T-helper 1 cell (primary cell): ENCODE data around the gene GAS7.

Source experiments
- DNase-seq, 5 donors: peaks; one replicate each; pipeline ENCODE4 v3.0.0-alpha.2; 2012 to 2020
- total RNA-seq, 4 donors: gene quantifications; one replicate each; lab custom pipeline; 2026; lab: John Stamatoyannopoulos, UW

GAS7 gene
- 2.6 to 7.5 (median 3.7) reads per million in 4 donors for total RNA-seq

DNA sequence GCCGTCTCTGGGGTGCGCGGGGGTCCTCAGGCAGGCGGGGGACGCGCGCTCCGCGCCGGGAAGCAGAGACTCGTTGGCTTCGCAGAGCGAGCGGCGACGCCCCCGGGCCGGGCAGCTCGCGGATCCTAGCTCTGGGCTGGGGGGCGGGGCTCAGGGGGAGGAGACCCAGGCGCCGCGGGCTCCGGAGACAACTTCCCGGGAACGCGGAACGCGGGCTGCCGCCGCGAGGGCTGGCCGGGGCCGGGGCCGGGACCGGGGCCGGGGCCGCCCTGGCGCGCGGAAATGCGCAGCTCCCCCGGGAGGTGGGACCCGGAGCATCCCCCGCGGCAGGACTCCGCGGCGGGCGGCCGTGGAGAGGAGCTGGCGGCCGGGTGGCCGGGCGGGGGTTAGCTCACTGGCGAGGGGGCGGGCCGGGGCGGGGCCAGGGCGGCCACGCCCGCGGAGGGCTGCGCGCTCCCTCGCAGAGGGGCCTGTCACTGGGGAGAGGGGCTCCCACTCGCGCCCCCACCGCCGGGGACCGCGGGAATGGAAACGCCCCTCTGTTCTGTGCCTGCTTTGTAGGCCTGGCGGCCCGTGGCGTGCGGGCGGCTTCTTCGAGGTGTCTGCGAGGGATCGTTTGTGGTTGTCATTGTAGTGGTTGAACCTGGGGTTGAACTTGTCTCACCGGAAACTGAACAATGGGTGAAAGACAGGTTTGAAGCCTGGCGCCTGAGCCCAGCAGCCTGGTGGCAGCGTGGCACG is at the start of gene GAS7:
GAS7 (minus strand) TSS at position 98 of the 741 bp plus-strand sequence.
- DNase-seq, result peak in 3 of 5 donors; percentile 10 to 33 (median 24)

DNA sequence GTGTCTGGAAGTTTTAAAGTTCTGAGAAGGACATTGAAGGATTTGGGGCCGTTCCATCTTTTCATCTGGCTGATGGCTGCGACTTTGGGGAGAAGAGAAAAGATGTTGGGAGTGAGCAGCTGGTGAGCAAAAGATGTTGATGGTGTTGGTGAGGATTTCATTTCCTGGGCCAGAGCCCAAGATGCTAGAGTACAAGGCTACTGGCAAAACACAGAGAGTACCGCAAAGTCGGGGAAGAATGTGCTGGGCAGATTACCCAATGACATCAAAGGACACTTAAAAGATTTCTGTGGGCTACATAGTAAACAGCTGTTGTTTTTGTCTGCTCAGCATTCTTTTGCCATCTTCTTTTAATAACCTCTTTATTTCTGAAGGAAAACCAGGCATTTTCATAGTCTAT is 49.4 kb upstream of the GAS7 start:
- DNase-seq, result no peak

DNA sequence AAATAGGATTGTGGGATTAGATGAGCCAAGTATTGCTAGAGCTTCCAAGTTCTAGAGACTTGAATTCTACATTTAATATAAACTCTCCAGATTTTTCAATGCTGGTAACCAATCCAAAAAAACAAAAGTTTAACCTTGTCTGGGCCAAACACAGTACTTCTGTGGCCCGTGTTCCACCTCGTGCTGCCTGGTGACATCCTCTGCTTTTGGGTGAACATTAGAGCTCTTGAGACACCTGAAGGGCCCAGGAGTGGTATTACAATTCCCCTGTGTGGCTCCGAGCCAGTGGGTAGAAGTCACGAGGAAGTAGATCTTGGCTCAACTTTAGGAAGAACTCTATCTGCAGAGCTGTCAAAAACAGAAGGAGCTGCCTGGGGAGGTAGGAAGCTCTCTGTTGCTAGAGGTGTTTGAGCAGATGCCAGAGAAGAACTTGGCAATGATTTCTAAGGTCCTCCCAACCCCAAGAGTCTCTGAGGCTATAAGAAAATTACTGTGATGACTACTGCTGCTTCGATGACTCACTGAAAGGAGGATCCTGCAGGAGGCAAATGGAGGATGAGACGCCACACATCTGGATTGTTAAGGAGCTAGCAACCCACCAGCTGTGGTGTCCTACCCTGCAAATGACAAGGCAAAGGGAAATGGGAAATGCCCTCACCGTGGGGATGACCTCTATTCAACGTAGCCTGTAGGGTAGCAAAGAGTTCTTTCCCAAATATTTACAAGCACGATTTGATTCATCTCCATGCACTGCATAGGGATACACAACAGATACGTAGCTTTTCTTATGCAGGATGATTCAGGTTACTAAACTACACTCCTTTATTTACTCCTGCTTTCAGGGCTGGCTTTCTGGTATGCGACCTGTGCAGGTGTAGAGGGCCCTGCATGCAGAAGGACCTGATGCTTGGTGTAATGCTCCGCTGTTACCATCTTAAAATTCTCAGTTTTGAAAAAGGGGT is 45.8 kb upstream of the GAS7 start:
- no peak for DNase-seq

DNA sequence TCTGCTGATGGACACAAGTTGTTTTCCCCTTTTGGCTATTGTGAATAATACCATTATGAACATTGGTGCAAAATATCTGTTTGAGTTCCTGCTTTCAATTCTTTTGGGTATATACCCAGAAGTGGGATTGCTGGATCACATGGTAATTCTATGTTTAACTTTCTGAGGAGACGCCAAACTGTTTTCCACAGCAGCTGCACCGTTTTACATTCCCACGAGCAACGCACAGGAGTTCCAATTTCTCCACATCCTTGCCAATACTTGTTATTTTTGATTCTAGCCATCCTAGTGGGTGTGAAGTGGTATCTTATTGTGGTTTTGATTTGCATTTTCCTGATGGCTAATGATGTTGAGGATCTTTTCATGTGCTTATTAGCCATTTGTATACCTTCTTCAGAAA is 43.4 kb upstream of the GAS7 start:
- no peak for DNase-seq

DNA sequence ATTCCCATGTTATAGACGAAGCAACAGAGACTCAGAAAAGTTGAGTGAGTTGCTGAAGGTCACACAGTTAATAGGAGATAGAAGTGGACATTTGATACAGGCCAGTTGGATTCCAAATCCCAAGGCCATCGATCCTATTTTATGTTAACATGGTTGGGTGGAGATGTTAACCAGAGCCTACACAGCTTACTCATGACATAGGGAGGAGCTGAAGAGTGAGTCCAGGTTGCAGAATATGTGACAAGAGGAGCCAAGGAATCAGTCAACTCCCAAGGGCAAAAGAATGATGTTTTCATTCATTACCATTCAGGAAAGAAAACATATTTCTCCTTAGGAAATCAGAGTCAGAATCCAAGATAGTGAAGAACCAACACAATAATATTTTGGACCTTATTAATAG is 40.3 kb upstream of the GAS7 start:
- DNase-seq, result no peak

DNA sequence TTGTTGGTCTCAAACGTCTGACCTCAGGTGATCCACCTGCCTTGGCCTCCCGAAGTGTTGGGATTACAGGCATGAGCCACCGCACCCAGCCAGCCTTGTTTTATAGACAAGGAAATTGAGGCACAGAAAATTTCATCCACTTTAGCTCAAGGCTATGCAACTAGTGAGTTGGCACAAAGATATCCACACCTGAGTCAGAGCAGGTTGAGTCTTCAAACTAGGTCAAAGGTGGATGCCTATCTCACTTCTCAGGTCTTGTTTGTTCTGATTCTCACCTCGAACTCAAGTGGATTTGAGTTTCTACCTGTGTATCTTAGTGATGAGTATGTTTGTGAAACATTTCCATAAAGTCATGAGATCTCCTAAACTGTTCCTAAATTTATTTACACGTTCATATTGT is 35.6 kb upstream of the GAS7 start:
- no peak for DNase-seq

DNA sequence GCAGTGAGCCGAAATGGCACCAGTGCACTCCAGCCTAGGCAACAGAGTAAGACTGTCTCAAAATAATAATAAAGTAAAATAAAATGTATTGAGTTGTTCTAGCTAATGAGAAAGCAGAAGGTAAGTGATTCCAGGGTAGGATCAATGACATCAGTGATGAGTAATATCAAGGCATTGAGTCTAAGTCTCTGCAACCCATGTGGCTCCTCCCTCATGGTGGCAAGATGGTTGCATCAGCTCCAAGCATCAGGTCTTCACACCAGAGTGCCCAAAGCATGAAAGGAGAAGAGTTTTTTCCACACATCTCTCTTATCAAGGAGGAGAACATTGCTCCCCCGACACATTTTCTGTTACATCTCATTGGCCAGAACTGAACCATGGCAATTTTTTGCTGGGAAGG is 34.8 kb upstream of the GAS7 start:
- no peak for DNase-seq

DNA sequence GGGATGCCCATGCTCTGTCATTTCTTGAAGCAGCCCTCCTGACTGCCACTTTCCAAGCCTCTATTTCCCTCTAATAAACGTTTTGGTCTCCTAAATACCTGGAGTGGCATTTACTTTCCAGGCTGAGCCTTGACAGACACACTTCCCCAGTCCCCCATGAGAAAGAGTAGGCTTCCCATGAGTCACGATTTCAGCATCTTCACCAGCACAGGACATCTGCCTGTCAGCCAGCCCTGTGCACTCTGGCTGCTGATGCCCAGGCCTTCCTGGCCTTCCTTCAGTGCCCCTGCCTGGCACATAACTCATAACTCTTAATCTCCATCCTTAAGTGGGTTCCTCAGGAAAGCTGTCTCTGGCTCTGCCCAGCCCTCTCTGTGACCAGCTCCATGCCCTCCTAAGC is 30.8 kb upstream of the GAS7 start:
- no peak for DNase-seq

DNA sequence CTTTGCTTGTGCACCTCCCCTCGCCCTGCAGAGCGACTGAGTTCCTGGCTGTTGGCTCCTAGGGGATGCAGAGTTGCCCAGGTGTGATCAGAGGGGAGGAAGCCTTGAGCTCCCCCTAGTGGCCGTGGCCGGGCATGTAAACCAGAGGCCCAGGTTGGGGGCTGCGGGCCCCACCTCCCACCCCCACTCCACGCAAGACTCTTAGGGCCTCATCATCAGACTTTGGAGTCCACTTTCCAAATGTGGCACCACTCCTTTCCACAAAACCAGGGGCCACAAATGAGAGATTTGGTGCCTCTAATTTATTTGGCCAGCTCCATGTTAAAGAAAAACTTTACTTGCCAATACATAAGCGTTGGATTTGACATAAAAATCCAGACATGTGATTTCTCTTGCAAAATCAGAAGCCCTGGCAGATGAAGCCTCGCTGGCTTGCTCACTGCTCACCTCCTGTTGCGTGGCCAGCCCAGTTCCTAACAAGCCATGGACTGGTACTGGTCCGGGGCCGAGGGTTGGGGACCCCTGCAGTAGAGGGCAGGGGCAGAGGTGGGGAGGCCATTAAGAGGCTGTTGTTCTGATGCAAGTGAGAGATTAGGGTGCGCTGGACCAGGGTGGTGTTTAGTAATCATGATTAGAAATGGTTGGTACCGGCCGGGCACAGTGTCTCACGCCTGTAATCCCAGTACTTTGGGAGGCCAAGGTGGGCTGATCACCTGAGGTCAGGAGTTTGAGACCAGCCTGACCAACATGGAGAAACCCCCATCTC is 28.7 kb upstream of the GAS7 start:
- peak in 3 of 5 donors; percentile 4 to 14 (median 7) for DNase-seq

DNA sequence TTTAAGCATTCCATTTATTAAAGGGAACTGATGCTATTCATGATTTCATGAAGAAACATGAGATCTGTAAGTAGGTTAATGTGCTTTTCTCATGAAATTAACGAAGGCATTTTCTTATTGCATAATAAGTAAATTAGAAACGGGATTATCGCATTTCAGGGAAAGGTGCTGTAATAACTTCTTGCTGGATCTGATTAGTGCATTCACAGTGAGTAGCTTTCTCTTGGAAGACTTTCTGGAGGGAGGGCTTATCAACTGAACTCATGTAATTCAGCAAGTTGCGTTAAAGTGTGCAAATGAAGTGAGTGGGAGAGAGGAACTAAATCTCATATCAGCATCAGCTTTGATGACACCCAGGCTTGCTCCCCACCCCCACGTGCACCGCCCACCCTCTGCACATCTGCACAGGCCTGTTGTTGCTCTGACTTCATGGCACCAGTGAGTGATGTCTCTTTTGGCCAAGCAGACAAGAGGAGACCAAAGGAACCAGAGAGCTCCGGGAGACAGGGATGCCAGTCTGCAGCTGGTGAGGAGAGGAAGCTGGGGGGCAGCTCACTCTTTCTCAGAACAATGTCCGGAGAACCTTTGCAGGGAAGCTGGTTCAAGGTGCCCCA is 26.3 kb upstream of the GAS7 start:
- no peak for DNase-seq

DNA sequence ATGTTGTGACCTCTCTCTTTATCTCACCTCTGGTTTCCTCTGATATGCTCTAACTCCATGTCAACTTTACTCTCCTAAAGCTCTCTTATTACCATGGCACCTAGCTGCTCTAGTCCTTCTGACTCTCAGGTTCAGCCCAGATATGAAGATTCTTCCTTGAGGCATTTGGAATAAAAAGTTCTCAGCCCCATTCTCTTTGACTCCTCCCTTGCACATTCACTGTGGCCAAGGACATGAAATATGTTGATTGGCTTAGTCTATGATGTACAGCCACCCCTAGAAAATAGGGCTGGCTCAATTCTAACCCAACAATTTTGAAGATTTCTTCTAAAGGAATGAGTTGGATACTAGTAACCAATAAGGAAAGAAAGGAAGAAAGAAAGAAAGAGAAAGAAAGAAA is 20.8 kb upstream of the GAS7 start:
- DNase-seq, result no peak

DNA sequence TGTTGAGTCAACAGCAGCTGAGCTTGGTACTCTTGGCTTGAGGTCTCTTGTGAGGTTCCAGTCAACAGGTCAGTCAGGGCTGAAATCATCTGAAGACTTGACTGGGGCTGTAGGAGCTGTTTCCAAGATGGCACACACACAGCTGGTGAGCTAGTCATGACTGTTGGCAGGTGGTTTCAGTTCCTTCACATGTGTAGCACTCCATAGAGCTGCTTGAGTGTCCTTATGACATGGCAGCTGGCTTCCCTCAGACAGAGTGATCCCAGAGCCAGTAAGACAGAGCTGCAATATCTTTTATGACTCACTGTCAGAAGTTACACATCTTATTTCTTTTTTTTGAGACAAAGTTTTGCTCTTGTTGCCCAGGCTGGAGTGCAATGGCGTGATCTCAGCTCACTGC is 19.5 kb upstream of the GAS7 start:
- no peak for DNase-seq

DNA sequence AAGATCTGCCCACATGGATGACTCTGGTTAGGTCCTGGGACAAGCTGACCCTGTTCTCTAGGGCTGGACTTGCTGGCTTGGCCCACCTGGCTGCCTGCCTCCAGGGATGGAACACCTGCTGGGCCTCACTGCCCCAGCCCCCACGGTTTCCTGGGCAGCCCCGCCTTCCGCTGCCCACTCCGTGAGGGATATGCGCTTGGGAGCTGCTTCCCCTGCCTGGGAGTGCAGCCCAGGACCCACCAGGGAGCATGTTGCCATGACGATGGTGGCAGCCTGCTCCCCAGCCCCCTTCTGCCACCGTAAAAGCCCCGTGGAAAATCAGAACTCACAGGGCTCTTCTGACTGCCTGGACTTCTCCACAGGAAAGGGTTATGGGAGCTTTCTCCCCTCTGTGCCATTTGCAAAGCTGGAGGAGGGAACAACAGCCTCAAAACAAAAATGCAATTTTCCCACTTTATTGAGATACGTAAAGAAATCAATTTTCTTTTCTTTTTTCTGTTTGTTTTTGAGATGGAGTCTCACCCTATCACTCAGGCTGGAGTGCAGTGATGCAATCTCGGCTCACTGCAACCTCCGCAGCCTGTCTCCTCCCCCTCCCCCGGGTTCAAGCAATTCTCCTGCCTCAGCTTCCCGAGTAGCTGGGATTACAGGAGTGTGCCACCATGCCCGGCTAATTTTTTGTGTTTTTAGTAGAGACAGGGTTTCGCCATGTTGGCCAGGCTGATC is 18.0 kb upstream of the GAS7 start:
- DNase-seq, result no peak

DNA sequence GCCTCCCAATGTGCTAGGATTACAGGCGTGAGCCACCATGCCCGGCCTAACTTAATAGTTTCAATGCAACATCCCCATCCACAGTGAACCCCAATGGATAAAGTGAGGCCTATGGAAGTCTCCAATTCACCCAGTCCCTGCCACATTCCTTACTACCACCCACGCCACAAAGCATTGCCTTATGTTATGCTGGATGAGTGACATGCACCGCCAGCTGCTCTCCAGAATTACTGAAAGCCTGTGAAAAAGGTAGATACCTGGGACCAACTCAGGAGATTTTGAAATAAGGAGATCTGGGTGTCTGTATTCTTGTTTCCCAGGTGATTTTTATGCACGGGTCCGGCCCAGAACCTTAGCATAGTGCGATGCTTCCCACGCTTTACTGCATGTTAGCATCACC is 16.9 kb upstream of the GAS7 start:
- DNase-seq, result no peak

DNA sequence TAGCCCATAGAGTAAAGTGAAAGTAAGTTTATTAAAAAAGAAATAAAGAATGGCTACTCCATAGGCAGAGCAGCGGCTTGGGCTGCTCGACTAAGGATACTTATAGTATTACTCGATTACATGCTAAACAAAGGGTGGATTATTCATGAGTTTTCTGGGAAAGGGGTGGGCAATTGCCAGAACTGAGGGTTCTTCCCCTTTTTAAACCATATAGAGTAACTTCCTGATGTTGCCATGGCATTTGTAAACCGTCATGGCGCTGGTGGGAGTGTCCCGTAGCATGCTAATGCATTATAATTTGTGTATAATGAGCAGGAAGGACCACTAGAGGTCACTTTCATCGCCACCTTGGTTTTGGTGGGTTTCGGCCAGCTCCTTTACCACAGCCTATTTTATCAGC is 13.3 kb upstream of the GAS7 start:
- DNase-seq, result no peak

DNA sequence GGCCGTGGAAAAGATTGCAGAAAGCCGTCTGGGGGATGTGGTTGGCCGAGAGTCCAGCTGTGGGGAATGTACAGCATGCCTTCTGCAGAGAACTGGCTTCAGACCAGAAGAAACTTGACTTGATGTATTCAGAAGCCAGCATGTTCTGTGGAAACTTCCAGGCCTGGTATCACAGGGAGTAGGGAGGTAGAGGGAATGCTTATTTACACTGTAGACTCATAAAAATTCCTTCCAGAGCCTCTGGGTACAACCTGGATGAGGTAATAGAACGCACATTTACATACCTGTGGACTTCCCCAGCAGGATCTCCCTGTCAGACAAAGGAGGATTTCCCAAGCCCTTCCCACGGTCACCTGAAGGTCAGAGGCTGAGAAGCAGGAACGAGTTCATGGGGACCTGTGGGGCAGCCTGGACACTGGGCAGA is 11.8 kb upstream of the GAS7 start:
- no peak for DNase-seq

DNA sequence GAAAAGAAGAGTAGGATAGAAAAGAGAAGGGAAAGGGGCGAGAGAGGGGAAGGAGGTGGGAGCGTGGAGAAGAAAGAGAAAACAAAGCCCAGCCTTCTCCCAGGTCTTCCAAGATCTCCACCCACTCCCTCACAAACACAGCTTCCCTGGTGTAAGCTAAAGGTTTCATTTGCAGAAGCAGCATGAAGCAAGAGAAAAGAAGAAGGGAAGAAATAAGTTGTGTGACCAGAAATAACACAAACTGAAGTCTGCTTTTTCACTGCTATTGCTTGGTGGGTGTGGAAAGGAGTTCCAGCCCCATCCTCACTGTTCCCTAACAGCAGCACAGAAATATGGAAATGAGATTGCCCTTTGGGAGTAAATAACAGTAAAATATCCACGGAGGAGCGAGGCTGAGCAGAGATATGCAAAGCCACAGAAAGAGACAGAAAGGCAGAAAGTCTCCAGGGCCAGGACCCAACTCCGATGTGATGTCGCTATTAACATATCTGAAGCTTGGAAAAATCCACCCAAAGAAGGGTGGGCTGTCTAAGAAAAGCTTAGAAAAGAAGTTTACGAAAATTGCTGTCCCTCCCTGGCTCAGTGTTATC is 10.3 kb upstream of the GAS7 start:
- DNase-seq, result no peak

DNA sequence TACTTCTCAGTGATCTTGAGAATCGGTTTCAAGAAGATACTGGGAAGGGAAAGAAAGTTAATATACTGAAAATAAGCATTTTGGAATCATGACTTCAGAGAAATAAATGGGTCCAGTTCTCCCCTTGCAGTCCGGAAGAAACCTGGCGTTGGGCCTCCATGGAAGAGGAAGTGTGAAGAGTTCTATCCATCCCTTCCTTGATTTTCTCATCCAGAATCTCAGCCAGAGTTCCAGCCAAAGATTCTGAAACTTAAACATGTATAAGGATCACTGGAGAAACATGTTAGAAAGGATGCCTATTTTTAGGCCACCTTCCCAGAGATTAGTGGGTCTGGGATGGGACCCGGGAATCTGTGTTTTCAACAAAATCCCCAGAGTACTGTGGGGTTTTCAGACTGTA is 8.7 kb upstream of the GAS7 start:
- no peak for DNase-seq

DNA sequence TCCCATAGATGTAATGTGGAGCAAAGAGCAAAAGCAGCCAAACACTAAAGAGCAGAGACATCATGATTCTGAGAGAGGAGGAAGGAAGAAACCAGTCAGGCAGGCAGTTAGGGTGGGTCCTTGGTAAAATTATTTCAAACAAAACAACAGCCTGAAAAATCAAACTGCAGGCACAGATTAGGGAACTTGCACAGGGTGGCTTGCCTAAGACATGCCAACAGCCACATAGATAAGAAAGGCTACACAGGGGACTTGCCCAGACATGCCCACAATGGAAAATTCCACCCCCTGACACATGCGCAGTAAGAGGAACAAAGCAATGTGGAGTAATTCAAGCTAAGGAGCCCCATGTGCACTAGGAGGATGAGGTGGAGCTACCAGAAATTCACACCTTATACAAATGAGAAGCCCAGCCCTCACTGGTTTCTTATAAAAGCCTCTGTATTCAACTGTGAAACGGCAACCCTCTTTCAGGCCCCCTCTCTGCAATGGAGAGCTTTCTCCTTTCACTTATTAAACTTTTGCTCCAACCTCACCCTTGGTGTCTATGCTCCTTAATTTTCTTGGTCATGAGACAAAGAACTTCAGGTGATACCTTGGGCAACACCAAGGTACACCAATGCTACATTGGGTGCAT is 7.3 kb upstream of the GAS7 start:
- no peak for DNase-seq

DNA sequence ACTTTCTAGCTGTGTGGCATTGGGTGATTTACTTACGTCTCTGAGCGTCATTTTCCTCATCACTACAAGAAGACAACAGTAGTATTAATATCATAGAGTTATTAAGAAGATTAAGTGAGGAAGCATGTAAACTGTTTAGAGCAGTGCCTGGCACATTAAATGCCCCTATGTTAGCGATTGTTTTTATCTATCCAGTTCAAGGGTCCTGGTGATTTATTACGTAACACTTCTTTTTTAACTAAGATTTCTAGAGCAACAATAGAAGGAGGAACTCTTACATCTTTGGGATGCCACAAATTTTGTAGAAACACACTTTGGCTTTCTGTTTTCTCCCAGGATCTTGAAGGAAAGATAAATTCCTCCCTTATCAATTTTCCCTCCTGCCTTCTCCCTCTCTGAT is 3.3 kb upstream of the GAS7 start:
- DNase-seq, result no peak

DNA sequence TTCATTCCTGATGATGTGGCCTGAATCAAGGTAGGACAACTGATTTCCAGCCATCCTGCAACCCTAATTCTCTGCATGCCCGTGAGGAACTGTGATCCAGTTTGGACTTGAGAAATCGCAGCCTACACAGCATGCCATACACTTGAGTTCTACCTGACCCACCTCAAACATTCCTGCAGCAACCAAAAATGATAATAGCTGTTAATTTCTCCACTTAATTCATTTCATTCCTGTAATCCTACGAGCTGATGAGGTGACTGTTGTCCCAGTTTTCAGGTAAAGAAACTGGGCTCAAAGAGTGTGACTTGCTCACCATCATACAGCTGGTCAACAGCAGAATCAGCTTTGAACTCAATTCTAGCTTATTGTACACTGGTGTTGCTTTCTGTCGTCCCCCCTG is 2.2 kb upstream of the GAS7 start:
- no peak for DNase-seq
